HG02588 (cell line): Measurements from ENCODE around the gene PRKCB.
"Not testable (repeated sequence)": the region's sequence is repeated elsewhere in the genome, so short reads cannot be mapped to it uniquely, and the experiment has no call there.

Source experiments
- ATAC-seq: cut with Tn5 transposase; IDR thresholded peaks from one replicate; pipeline ENCODE4 v1.9.1; 2021; ENCODE audit warnings: mild to moderate bottlenecking, moderate library complexity; ENCODE audit not compliant: unreplicated experiment

The PRKCB gene

GRCh38 chr16:24074574-24074973 lies 238.8 kb downstream of the PRKCB start:
- no peak for ATAC-seq

DNA sequence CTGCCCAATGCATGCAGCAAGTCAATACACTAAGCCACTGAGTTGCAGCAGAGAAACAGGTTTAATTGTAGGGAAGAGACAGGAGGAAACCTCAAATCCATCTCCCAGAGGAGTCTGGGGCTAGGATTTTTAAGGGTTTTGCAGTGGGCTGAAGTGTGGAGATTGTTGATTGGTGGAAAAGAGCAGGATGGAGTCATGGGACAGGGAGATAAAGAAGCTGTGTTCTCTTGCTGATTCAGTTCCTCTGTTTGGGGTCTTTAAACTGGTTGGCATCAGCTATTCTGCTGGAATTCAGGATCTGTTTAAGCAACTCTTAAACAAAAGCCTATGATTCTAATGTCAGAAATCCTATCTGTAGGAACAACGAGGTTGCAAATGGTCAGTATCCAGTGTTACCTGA lies 239.5 kb downstream of the PRKCB start:
- no peak for ATAC-seq

GRCh38 chr16:24075931-24076716 lies 240.3 kb downstream of the PRKCB start:
- ATAC-seq, result no peak

GRCh38 chr16:24077292-24077691 lies 241.5 kb downstream of the PRKCB start:
- ATAC-seq, result no peak

- no peak for ATAC-seq
These were observed 242.2 kb downstream of the PRKCB start for GRCh38 chr16:24077966-24078365.

GRCh38 chr16:24085666-24086065 lies 249.9 kb downstream of the PRKCB start:
- no peak for ATAC-seq

DNA sequence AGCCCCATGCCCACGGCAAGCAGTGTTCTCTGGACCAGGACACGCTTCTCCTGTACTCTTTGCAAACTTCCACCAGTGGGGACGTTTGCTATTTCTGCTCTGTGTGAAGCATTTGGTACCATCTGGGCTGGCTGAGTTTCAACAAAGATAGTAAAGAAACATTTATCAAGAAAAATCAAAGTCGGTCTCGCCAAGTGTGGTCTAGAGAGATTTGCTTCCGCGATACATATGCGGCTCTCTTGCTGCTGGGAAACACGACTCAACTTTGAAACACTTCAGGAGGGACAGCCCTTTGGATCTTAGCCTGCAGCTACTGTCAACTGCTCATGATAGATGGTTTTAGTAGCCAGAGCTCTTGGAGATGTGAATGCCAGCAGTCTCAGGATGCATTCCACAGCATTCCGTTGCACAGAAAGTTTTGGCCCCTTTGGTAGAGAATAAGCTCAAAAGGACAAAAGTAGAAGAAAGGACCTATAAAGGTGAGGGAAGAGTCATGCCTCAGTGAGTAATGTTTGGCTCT lies 252.2 kb downstream of the PRKCB start:
- no peak for ATAC-seq

DNA sequence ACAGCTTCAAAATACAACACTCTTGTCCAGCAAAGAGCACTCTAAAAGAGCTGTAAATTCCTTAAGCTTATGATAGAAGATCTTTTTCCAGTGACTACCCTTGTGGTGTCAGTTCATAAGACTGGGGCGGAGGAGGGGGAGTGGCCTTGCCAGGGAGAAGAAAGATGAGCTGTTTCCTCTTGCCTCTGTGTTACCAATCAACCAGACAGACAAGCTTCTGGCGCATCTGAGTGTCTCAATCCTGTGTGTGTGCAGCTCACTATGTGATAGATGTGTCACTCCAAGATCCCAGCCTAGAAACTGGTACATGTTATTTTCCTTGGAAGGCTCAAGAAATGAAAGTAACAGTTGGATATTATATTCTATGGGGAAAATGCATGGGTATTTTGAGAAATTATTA lies 253.0 kb downstream of the PRKCB start:
- ATAC-seq, result no peak

- ATAC-seq, result no peak
These were observed 255.3 kb downstream of the PRKCB start for GRCh38 chr16:24091125-24091524.

GRCh38 chr16:24093049-24093448 lies 257.3 kb downstream of the PRKCB start:
- ATAC-seq, result no peak

- ATAC-seq, result no peak
These were observed 258.9 kb downstream of the PRKCB start for GRCh38 chr16:24094660-24095059.

- ATAC-seq, result no peak
These were observed 263.1 kb downstream of the PRKCB start for GRCh38 chr16:24098896-24099295.

- ATAC-seq, result no peak
These were observed 265.6 kb downstream of the PRKCB start for GRCh38 chr16:24101431-24101830.

- no peak for ATAC-seq
These were observed 266.5 kb downstream of the PRKCB start for GRCh38 chr16:24102209-24102660.

GRCh38 chr16:24105471-24105870 lies 269.7 kb downstream of the PRKCB start:
- ATAC-seq, result not testable (repeated sequence)

DNA sequence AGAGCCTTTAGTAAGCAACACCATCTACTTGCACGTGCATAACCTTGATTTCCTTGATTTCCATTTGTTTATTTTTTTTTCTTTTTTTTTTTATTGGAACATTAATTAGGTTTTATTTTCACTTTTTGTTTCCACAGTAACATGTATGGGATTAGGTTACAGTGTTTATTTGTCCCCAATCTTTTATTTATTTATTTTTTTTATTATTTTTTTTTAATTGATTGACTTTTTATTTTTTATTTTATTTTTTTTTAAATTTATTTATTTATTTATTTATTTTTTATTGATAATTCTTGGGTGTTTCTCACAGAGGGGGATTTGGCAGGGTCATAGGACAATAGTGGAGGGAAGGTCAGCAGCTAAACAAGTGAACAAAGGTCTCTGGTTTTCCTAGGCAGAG lies 272.3 kb downstream of the PRKCB start:
- not testable (repeated sequence) for ATAC-seq

DNA sequence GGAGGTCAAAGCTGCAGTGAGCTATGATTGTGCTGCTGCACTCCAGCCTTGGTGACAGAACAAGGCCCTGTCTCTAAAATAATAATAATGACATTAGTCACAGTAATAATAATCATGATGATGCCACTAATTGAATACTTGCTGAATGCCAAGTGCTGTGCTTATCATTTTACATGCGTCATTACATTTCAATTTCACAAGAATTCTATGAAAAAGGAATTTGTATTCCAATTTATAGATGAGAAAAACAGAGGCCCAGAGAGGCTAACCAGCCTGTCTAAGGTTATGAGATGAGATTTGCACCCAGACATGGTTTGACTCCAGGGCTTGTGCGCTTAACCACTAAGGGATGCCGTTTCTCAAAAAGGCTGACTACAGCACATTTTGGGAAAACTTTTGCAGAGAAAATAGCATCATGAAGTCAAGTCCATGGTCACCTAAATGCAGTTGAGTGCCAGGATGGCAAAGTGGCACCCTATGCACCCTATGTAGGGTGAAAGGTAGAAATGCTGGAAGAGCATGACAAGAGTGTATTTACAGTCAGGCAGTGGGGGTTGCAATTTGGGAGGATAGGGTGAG lies 276.0 kb downstream of the PRKCB start:
- ATAC-seq, result no peak

DNA sequence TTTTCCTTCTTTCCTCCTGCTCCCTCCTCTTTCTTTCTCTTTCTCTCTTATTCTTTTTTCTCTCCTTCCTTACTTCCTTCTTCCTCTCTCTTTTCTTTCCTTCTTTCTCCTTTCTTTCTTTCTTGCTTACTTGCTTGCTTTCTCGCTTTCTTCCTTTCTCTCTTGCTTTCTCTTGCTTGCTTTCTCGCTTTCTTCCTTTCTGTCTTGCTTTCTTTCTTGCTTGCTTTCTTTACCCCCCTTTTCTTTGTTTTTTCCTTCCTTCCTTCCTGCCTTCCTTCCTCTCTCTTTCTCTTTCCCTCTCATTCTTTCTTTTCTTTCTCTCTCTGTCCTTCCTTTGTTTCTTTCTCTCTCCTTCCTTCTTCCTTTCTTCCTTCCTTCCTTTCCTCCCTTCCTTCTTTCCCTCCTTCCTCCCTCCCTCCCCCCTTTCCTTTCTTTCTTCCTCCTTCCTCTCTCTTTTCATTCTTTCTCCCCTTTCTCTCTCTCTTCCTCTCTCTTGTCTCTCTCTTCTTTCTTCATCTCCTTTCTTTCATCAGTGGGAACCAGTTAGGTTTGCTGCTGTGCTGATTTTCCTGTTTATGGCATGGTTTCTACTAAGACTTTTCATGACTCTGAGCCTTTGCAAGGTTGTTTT lies 277.4 kb downstream of the PRKCB start:
- ATAC-seq, result no peak

- no peak for ATAC-seq
These were observed 279.1 kb downstream of the PRKCB start for GRCh38 chr16:24114876-24115275.

GRCh38 chr16:24116046-24116776 lies 280.4 kb downstream of the PRKCB start:
- ATAC-seq, result no peak

GRCh38 chr16:24116989-24117388 lies 281.2 kb downstream of the PRKCB start:
- ATAC-seq, result no peak
